ENCODE measurements around the gene RFTN1. TPM values are rescaled to one million over a fixed set of nuclear protein-coding genes. Genes with fewer than 3 reads are reported as not detected.

Gene RFTN1
- total RNA-seq, 1 donor from 2014 or later, result 24.4 TPM

DNA sequence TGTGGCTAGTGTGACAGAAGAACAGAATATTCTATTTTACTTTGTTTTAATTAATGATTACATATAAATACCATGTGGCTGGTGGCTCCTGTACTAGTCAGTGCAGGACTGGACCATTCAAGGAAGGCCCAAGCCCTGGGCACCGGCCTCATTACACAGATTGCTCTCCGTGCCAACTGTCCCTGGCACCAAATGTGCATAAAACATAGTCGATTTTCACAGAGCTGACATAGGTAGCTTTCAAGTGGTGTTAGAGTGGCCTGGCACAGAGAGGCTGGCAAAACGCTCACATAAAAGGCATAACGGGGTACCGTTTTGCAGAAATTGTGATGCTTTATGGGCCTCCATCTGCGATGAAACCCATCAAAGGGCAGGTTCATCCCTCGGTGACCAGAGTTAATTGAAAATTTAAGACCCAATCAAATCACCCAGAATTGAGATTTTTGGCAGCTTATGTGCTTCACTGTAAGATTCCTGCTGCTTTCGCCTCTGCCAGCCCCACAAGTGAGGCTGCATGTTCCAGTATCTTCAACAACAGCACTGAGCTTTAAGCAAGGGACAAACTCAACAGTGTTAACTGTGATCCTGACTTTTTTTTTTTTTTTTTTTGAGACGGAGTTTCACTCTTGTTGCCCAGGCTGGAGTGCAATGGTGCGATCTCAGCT is 25.9 kb downstream of the RFTN1 start:
- DNase-seq (ENCODE audit: low spot score), result no peak

GRCh38 chr3:16486951-16487480 is 26.5 kb downstream of the RFTN1 start:
- no peak for DNase-seq (ENCODE audit: low spot score)

GRCh38 chr3:16486201-16486600 is 27.3 kb downstream of the RFTN1 start:
- no peak for DNase-seq (ENCODE audit: low spot score)

- no peak for DNase-seq (ENCODE audit: low spot score)
Measured at GRCh38 chr3:16485395-16485992, 28.0 kb downstream of the RFTN1 start.

DNA sequence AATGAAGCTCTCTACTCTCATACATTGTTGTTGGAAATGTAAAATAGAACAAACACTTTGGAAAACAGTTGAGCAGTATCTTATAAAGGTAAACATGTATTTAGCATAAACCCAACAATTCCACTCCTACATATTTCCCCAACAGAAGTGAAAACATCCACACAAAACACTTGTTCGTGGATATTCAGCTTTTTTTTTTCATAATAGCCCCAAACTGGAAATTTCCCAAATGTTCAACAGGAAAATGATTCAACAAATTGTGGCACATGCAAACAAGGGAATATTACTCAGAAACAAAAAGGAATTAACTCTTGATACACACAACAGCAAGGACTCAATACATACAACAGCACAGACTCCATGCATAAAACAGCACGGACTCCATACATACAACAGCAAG is 28.5 kb downstream of the RFTN1 start:
- DNase-seq (ENCODE audit: low spot score), result no peak

DNA sequence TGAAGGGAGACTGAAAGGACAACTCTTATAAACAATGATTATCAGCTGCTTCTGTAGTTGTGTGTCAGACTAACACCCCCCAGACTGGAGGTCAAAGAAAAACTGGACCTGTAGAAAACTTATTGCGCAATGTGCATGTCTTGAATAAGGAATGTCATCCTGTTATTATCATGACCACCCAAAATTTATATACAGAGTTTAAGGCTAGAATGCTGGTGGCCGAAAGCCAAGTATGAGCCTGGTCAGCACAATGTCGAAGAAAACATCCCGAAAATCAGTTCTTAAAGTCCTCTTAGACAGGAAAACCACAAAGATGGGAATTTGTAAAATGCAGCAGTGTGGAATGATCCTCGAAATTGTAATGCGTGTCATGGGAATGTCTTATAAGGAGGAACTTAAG is 29.3 kb downstream of the RFTN1 start:
- no peak for DNase-seq (ENCODE audit: low spot score)

DNA sequence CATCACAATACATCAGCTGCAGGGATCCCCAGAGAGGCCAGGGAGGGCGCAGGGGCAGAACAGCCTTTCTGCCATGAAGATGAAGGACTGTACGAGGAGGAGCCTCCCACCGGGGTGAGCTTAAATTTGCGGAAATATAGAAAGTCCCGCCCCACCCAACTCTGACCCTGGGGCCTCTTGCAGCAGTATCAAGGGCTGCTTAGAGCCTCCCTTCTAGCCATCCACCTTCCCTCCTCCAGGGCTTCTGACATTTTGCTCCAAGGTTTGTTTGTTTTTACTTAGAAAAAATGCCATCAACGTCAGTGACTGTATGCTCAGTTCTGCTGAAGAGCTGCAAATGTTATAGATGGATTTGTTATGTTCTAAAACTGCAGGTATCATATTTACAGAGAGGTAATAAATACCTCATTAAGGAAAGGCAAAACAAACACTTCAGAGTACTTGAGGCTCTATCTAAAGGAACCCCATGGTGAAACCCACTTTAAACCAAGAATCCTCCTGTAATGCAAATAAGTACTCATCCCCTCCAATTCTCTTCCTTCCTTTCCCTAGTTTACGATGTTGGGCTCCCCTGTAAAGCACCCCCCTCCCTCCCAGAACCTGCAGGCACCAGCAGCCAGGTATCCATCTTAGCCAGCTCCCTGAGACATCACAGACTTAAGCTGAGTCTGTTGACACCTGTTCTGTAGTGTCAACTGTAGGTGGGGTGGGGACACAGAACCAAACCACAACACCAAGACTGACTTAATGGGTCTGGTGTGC is 30.5 kb downstream of the RFTN1 start:
- DNase-seq (ENCODE audit: low spot score), result no peak

GRCh38 chr3:16482194-16482769 is 31.2 kb downstream of the RFTN1 start:
- DNase-seq (ENCODE audit: low spot score), result no peak

GRCh38 chr3:16481546-16481897 is 32.0 kb downstream of the RFTN1 start:
- no peak for DNase-seq (ENCODE audit: low spot score)

GRCh38 chr3:16480861-16481545 is 32.5 kb downstream of the RFTN1 start:
- no peak for DNase-seq (ENCODE audit: low spot score)

- no peak for DNase-seq (ENCODE audit: low spot score)
Measured at GRCh38 chr3:16478516-16478915, 35.0 kb downstream of the RFTN1 start.

- no peak for DNase-seq (ENCODE audit: low spot score)
Measured at GRCh38 chr3:16477521-16477920, 36.0 kb downstream of the RFTN1 start.

DNA sequence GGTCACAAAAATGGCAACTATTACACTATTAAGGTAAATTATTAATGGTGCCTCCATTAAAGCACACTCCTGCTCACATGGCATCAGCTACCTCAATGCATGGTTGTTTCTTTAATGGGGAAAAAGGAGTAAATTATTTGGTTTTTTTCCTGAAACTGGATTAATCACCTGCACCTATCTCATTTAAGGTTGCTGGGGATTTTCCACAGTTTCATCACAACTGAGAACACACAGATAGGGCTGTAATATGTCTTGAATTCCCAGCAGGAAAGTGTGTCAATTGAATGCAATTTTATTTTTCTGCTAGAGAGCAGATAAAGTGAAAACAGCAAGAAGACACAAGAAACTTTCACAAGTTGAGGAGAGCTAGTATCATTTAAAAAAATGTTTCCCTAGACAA is 36.4 kb downstream of the RFTN1 start:
- DNase-seq (ENCODE audit: low spot score), result no peak

GRCh38 chr3:16476636-16477035 is 36.9 kb downstream of the RFTN1 start:
- no peak for DNase-seq (ENCODE audit: low spot score)

- DNase-seq (ENCODE audit: low spot score), result no peak
Measured at GRCh38 chr3:16475766-16476165, 37.7 kb downstream of the RFTN1 start.

GRCh38 chr3:16474920-16475319 is 38.6 kb downstream of the RFTN1 start:
- no peak for DNase-seq (ENCODE audit: low spot score)

- DNase-seq (ENCODE audit: low spot score), result no peak
Measured at GRCh38 chr3:16474216-16474615, 39.3 kb downstream of the RFTN1 start.

- no peak for DNase-seq (ENCODE audit: low spot score)
Measured at GRCh38 chr3:16472593-16472992, 40.9 kb downstream of the RFTN1 start.

GRCh38 chr3:16471897-16472296 is 41.6 kb downstream of the RFTN1 start:
- DNase-seq (ENCODE audit: low spot score), result no peak

DNA sequence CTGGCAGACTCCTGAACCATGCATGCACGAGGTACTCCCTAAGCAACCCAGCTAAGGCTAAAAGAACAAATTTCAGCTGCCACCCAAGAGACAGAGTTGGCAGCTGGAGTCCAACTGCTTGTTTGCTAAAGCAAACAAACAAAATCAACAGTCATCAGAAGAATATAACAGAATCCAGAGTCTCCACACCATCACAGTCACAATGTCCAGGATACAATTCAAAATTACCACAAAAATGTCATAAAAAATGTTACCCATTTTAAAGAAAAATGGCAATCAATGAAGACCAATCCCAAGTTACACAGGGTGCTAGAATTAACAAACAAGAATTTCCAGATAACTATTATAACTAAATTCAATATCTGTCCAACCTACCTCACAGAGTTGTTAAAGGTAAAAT is 42.9 kb downstream of the RFTN1 start:
- DNase-seq (ENCODE audit: low spot score), result no peak

GRCh38 chr3:16468336-16469098 is 45.0 kb downstream of the RFTN1 start:
- no peak for DNase-seq (ENCODE audit: low spot score)

Data from ureter (tissue), 1 donor.